Esophagus squamous epithelium (tissue), 5 donors: ENCODE data around the gene ALKBH1. TPM values are rescaled to one million over a fixed set of nuclear protein-coding genes. Genes with fewer than 3 reads are reported as not detected.

Source experiments
- DNase-seq: peaks from one replicate; lab custom pipeline; 2025; lab: John Stamatoyannopoulos, UW
- H3K27ac ChIP-seq, 4 donors: fragments of 200-600 bp; sonication (generic); one replicate each; pipeline ENCODE4 v1.5.1; 2016 to 2019; ENCODE audit warnings: mild to moderate bottlenecking in 1 of 4
- H3K27me3 ChIP-seq, 4 donors: fragments of 200-600 bp; sonication (generic); 1 replicate in 3 of 4; 2 replicates in 1 of 4; pipeline versions ENCODE4 v1.5.1 to v1.6.0; 2017 to 2021; ENCODE audit warnings: antibody characterized with exemption in 1 of 4
- H3K36me3 ChIP-seq, 3 donors: fragments of 200-600 bp; sonication (generic); one replicate each; pipeline ENCODE4 v1.5.1; 2016 to 2019
- H3K4me1 ChIP-seq, 3 donors: fragments of 200-600 bp; sonication (generic); one replicate each; pipeline ENCODE4 v1.5.1; 2017 to 2019
- H3K4me3 ChIP-seq, 4 donors: fragments of 200-600 bp; sonication (generic); 1 replicate in 3 of 4; 2 replicates in 1 of 4; pipeline ENCODE4 v1.5.1; 2016 to 2019; ENCODE audit warnings: mild to moderate bottlenecking in 2 of 4, moderate library complexity in 1 of 4
- H3K9me3 ChIP-seq, 3 donors: fragments of 200-600 bp; sonication (generic); one replicate each; pipeline ENCODE4 v1.5.1; 2016 to 2019
- CTCF ChIP-seq, 6 experiments: fragments of 450-650 bp in 4 of 6; fragments of 200-600 bp in 2 of 6; sonication (generic) in 2 of 6; IDR thresholded peaks; one replicate each; pipeline ENCODE4 v1.5.1; 2016 to 2019; ENCODE audit warnings: antibody characterized with exemption in 6 of 6, mild to moderate bottlenecking in 4 of 6, moderate library complexity in 4 of 6
- POLR2A ChIP-seq, 4 donors: fragments of 450-650 bp; IDR thresholded peaks; one replicate each; pipeline ENCODE4 v1.6.1; 2017; ENCODE audit warnings: antibody characterized with exemption in 4 of 4, mild to moderate bottlenecking in 4 of 4, moderate library complexity in 3 of 4
- WGBS, 2 donors: methylation state at CpG; one replicate each; pipeline ENCODE4 v1.1.5; 2018; 5-methylcytosine and 5-hydroxymethylcytosine counted together
- intact Hi-C: fragments of 100-400 bp; cut with DNase I; formaldehyde crosslinking; loops from one replicate; pipeline ENCODE4 v1.15.0; 2022
- total RNA-seq, 4 donors: library from RNA; depleted of rRNA; stranded (reverse); fragments of >200 nt; gene quantifications; one replicate each; pipeline ENCODE4 v1.1.0, GENCODE V29; 2016
- donor health status: DM: yes; HTN: yes; CAD: no.

Gene ALKBH1
- total RNA-seq, 4 donors from 2014 or later, result 4.2 to 8.8 (median 6.7) TPM

- intact Hi-C loops, result no loop called here
- Histone ChIP-seq H3K4me3 (no peak overlapping the region), H3K9me3 (no peaks in the 10 kb centered on the region), H3K4me1 (peaks cover 0 to 15% (median 0%) of the 10 kb centered on the region in 3 donors), H3K27ac (peak overlapping the region in 1 of 4 donors; percentile 1), H3K36me3 (no peaks in the 10 kb centered on the region), H3K27me3 (peaks cover 0 to 5% (median 0%) of the 10 kb centered on the region in 4 donors)
- no peak for DNase-seq
- TF ChIP-seq POLR2A (IDR thresholded peaks at IDR 0.05), result no peak
- TF ChIP-seq CTCF (IDR thresholded peaks at IDR 0.05), result no peak
- WGBS, 2 donors, result 66% methylated on average over 5 of the region's 5 CpGs
Measured at GRCh38 chr14:77657280-77657679, 50.5 kb downstream of the ALKBH1 start.

- Histone ChIP-seq H3K27ac (no peak overlapping the region), H3K27me3 (no peaks in the 10 kb centered on the region), H3K9me3 (no peaks in the 10 kb centered on the region), H3K4me1 (no peaks in the 10 kb centered on the region), H3K4me3 (no peak overlapping the region), H3K36me3 (no peaks in the 10 kb centered on the region)
- TF ChIP-seq CTCF (IDR thresholded peaks at IDR 0.05), result no peak
- 40 to 64% methylated on average over 1 to 5 of the region's 11 CpGs for WGBS, 2 donors
- no peak for DNase-seq
- intact Hi-C loops, result no loop called here
Measured at GRCh38 chr14:77654001-77654441, 53.8 kb downstream of the ALKBH1 start.

- no peak overlapping the region for H3K27ac ChIP-seq
- no peaks in the 10 kb centered on the region for H3K9me3 ChIP-seq
- intact Hi-C loops, result no loop called here
- H3K4me1 ChIP-seq, result no peaks in the 10 kb centered on the region
- 88% methylated on average over 3 of the region's 3 CpGs for WGBS, 2 donors
- DNase-seq, result no peak
- no peaks in the 10 kb centered on the region for H3K27me3 ChIP-seq
- TF ChIP-seq POLR2A (IDR thresholded peaks at IDR 0.05), result no peak
- no peak for TF ChIP-seq CTCF (IDR thresholded peaks at IDR 0.05)
- H3K36me3 ChIP-seq, result no peaks in the 10 kb centered on the region
- H3K4me3 ChIP-seq, result no peak overlapping the region
Measured at GRCh38 chr14:77649326-77649725, 58.5 kb downstream of the ALKBH1 start.

- 33 to 36% methylated on average over 2 of the region's 2 CpGs for WGBS, 2 donors
- Histone ChIP-seq H3K4me3 (no peak overlapping the region), H3K9me3 (no peaks in the 10 kb centered on the region), H3K36me3 (no peaks in the 10 kb centered on the region), H3K27ac (no peak overlapping the region), H3K27me3 (no peaks in the 10 kb centered on the region), H3K4me1 (no peaks in the 10 kb centered on the region)
- intact Hi-C loops, result no loop called here
- DNase-seq, result no peak
- no peak for TF ChIP-seq CTCF (IDR thresholded peaks at IDR 0.05)
- TF ChIP-seq POLR2A (IDR thresholded peaks at IDR 0.05), result no peak
Measured at GRCh38 chr14:77648520-77649200, 59.2 kb downstream of the ALKBH1 start.

- no peaks in the 10 kb centered on the region for H3K27me3 ChIP-seq
- TF ChIP-seq CTCF (IDR thresholded peaks at IDR 0.05) (no peak), POLR2A (IDR thresholded peaks at IDR 0.05) (no peak)
- no peak for DNase-seq
- H3K4me3 ChIP-seq, result no peak overlapping the region
- no peaks in the 10 kb centered on the region for H3K4me1 ChIP-seq
- intact Hi-C loops, result no loop called here
- no peaks in the 10 kb centered on the region for H3K9me3 ChIP-seq
- H3K27ac ChIP-seq, result no peak overlapping the region
- 83 to 94% methylated on average over 2 of the region's 2 CpGs for WGBS, 2 donors
- H3K36me3 ChIP-seq, result no peaks in the 10 kb centered on the region
Measured at GRCh38 chr14:77647853-77648252, 60.0 kb downstream of the ALKBH1 start.
